VCaP (cell line): Measurements from ENCODE around the gene CEP44.
A peak's percentile ranks its signal among the peaks of the same experiment; 100 is the strongest.

Experiments used
- H3K27ac ChIP-seq: fragments of 450-650 bp; 2 replicates; pipeline ENCODE4 v1.5.1; 2017
- CTCF ChIP-seq: fragments of 450-650 bp; conservative IDR thresholded peaks from 2 replicates; pipeline ENCODE4 v1.5.1; 2017; ENCODE audit warnings: mild to moderate bottlenecking, moderate library complexity

The CEP44 gene

GRCh38 chr4:174332741-174333493 lies 49.2 kb downstream of the CEP44 start:
- H3K27ac ChIP-seq, result no peak overlapping the region
- TF ChIP-seq CTCF, result no peak

- TF ChIP-seq CTCF, result no peak
- no peak overlapping the region for H3K27ac ChIP-seq
Measured at GRCh38 chr4:174334628-174335027, 50.9 kb downstream of the CEP44 start.

GRCh38 chr4:174340714-174341113 lies 57.0 kb downstream of the CEP44 start:
- peak overlapping the region; percentile 51; the same call in 1 of the 2 replicates for H3K27ac ChIP-seq
- TF ChIP-seq CTCF, result no peak

- no peak overlapping the region for H3K27ac ChIP-seq
- no peak for TF ChIP-seq CTCF
Measured at GRCh38 chr4:174349156-174349555, 65.4 kb downstream of the CEP44 start.

- no peak for TF ChIP-seq CTCF
- no peak overlapping the region for H3K27ac ChIP-seq
Measured at GRCh38 chr4:174352061-174352819, 68.5 kb downstream of the CEP44 start.

- H3K27ac ChIP-seq, result no peak overlapping the region
- TF ChIP-seq CTCF, result no peak
Measured at GRCh38 chr4:174357321-174357720, 73.6 kb downstream of the CEP44 start.

- no peak for TF ChIP-seq CTCF
Measured at GRCh38 chr4:174358410-174358809, 74.7 kb downstream of the CEP44 start.

More at GRCh38 chr4:174358410-174358809, 74.7 kb downstream of the CEP44 start:
- no peak overlapping the region for H3K27ac ChIP-seq
